SU-DHL-6 (cell line): ENCODE data around the gene ADAMTS17.

Source experiments
- H2AFZ ChIP-seq: fragments of 200-600 bp; sonication (generic); 2 replicates; pipeline ENCODE4 v1.6.1; 2014; ENCODE audit warnings: low read depth, mild to moderate bottlenecking, moderate library complexity, mixed read lengths, antibody characterized with exemption, low read length; ENCODE audit not compliant: severe bottlenecking
- H3F3A ChIP-seq: fragments of 200-600 bp; shearing (Covaris generic); 2 replicates; pipeline ENCODE4 v1.6.0; 2016; ENCODE audit warnings: antibody characterized with exemption, mild to moderate bottlenecking; ENCODE audit not compliant: insufficient read depth
- H3K27ac ChIP-seq: fragments of 200-600 bp; sonication (generic); 2 replicates; pipeline ENCODE4 v1.5.1; 2016; ENCODE audit warnings: low read depth, mild to moderate bottlenecking, low read length, moderate library complexity, mixed read lengths
- H3K27me3 ChIP-seq: fragments of 200-600 bp; sonication (generic), shearing (Covaris generic); 2 replicates; pipeline ENCODE4 v1.6.0; 2014; ENCODE audit warnings: mild to moderate bottlenecking, low read length
- H3K36me3 ChIP-seq: fragments of 200-600 bp; sonication (generic); 2 replicates; pipeline ENCODE4 v1.6.1; 2014; ENCODE audit warnings: mild to moderate bottlenecking, low read length, mixed read lengths
- H3K4me2 ChIP-seq: fragments of 300-600, 200-600 bp; shearing (Covaris generic), sonication (generic); 2 replicates; pipeline ENCODE4 v1.6.0; 2014; ENCODE audit warnings: low read length, low read depth, mild to moderate bottlenecking; ENCODE audit not compliant: poor library complexity, severe bottlenecking
- H3K4me3 ChIP-seq: fragments of 200-600 bp; sonication (generic); 2 replicates; pipeline ENCODE4 v1.5.1; 2014; ENCODE audit warnings: antibody characterized with exemption, low read length, mild to moderate bottlenecking, mixed read lengths; ENCODE audit not compliant: insufficient read depth, poor library complexity, severe bottlenecking
- H3K79me2 ChIP-seq: fragments of 200-600 bp; sonication (generic); 2 replicates; pipeline ENCODE4 v1.6.1; 2014; ENCODE audit warnings: mild to moderate bottlenecking, low read length, moderate library complexity; ENCODE audit not compliant: insufficient read depth
- H3K9ac ChIP-seq: fragments of 200-600 bp; sonication (generic); 2 replicates; pipeline ENCODE4 v1.7.0; 2014; ENCODE audit warnings: mild to moderate bottlenecking, low read length
- H3K9me2 ChIP-seq: fragments of 200-600 bp; sonication (generic); replicated peaks from 2 replicates; pipeline ENCODE4 v1.6.1; 2014; ENCODE audit warnings: low read length; ENCODE audit not compliant: insufficient read depth
- H3K9me3 ChIP-seq: fragments of 200-600 bp; sonication (generic); 2 replicates; pipeline ENCODE4 v1.6.1; 2014; ENCODE audit warnings: low read length, mixed read lengths; ENCODE audit not compliant: insufficient read depth
- H4K20me1 ChIP-seq: fragments of 200-600 bp; sonication (generic); 2 replicates; pipeline ENCODE4 v1.6.1; 2014; ENCODE audit warnings: low read depth, mild to moderate bottlenecking, antibody characterized with exemption, low read length, moderate library complexity, mixed read lengths
- CTCF ChIP-seq: fragments of 200-600 bp; sonication (generic); IDR thresholded peaks from one replicate; pipeline ENCODE4 v1.5.1; 2017; ENCODE audit warnings: antibody characterized with exemption, mild to moderate bottlenecking, low read length, moderate library complexity; ENCODE audit not compliant: insufficient read depth, poor library complexity, severe bottlenecking
- EZH2phosphoT487 ChIP-seq: fragments of 200-600 bp; sonication (generic), shearing (Covaris generic); conservative IDR thresholded peaks from 2 replicates; pipeline ENCODE4 v1.6.1; 2018; ENCODE audit warnings: mild to moderate bottlenecking, antibody characterized with exemption, low read length, moderate library complexity, mixed read lengths

The ADAMTS17 gene

GRCh38 chr15:100103828-100104227, 237.9 kb downstream of the ADAMTS17 start:
- no peaks in the 10 kb centered on the region for H3K79me2 ChIP-seq

GRCh38 chr15:100101426-100102089, 240.2 kb downstream of the ADAMTS17 start:
- Histone ChIP-seq H2AFZ (no peak overlapping the region), H3K79me2 (no peaks in the 10 kb centered on the region), H3K27ac (no peak overlapping the region), H3K4me2 (no peak overlapping the region), H3K27me3 (no peaks in the 10 kb centered on the region), H3K36me3 (no peaks in the 10 kb centered on the region), H3K9ac (no peak overlapping the region), H3F3A (no peaks in the 10 kb centered on the region), H3K9me3 (no peaks in the 10 kb centered on the region), H4K20me1 (no peaks in the 10 kb centered on the region), H3K4me3 (no peak overlapping the region), H3K9me2 (no peaks in the 10 kb centered on the region)
- TF ChIP-seq CTCF (no peak), EZH2phosphoT487 (no peak)

More at GRCh38 chr15:100103828-100104227, 237.9 kb downstream of the ADAMTS17 start:
- Histone ChIP-seq H3K36me3 (no peaks in the 10 kb centered on the region), H3K27ac (no peak overlapping the region), H4K20me1 (no peaks in the 10 kb centered on the region), H3K9me3 (no peaks in the 10 kb centered on the region), H3K27me3 (no peaks in the 10 kb centered on the region), H3K4me2 (no peak overlapping the region), H3F3A (no peaks in the 10 kb centered on the region), H3K9me2 (no peaks in the 10 kb centered on the region), H2AFZ (no peak overlapping the region), H3K4me3 (no peak overlapping the region), H3K9ac (no peak overlapping the region)
- TF ChIP-seq CTCF (no peak), EZH2phosphoT487 (no peak)

- H3K27ac ChIP-seq: no peak overlapping the region
- no peak overlapping the region for H2AFZ ChIP-seq
- no peak overlapping the region for H3K4me2 ChIP-seq
- no peaks in the 10 kb centered on the region for H3K36me3 ChIP-seq
- no peaks in the 10 kb centered on the region for H3K9me2 ChIP-seq
- H4K20me1 ChIP-seq: no peaks in the 10 kb centered on the region
- H3K9me3 ChIP-seq: no peaks in the 10 kb centered on the region
- H3K27me3 ChIP-seq: no peaks in the 10 kb centered on the region
- TF ChIP-seq CTCF (no peak), EZH2phosphoT487 (no peak)
- H3K79me2 ChIP-seq: no peaks in the 10 kb centered on the region
- H3K9ac ChIP-seq: no peak overlapping the region
- H3K4me3 ChIP-seq: no peak overlapping the region
- H3F3A ChIP-seq: no peaks in the 10 kb centered on the region
Observed at GRCh38 chr15:100100926-100101325, 240.8 kb downstream of the ADAMTS17 start.

GRCh38 chr15:100099976-100100375, 241.8 kb downstream of the ADAMTS17 start:
- no peaks in the 10 kb centered on the region for H3K36me3 ChIP-seq
- H3K4me3 ChIP-seq: no peak overlapping the region
- H3K4me2 ChIP-seq: no peak overlapping the region
- no peaks in the 10 kb centered on the region for H4K20me1 ChIP-seq
- no peaks in the 10 kb centered on the region for H3K27me3 ChIP-seq
- TF ChIP-seq CTCF (no peak), EZH2phosphoT487 (no peak)
- H3F3A ChIP-seq: no peaks in the 10 kb centered on the region
- no peaks in the 10 kb centered on the region for H3K9me3 ChIP-seq
- no peak overlapping the region for H2AFZ ChIP-seq
- no peak overlapping the region for H3K9ac ChIP-seq
- H3K27ac ChIP-seq: no peak overlapping the region
- H3K9me2 ChIP-seq: no peaks in the 10 kb centered on the region
- no peaks in the 10 kb centered on the region for H3K79me2 ChIP-seq
